DMS79 treated with DMSO at 0.1 percent for 48 hours (cell line): ENCODE results near the gene WLS.

ENCODE experiments used
- DNase-seq: peaks from one replicate; lab custom pipeline; 2025; lab: John Stamatoyannopoulos, UW

The WLS gene

DNA sequence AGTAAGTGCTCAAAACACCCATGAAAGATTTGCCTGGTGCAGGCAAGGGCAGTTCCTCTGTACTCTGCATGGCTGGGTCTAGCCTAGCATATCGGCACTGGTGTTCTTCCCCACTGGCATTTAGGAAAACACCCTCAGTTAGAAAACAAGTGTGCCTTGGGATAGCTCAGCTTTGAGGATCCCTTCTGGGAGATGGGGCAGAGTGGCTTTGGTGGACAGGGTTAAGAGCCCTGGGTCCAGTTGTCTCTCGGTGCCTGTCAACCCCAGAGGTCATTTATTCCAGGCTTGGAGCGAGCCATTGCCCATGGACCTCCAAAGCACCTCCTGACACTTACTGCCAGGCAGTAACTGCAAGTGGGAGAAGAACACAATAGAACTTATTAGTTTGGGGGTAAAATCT lies 101.1 kb downstream of the WLS start:
- no peak for DNase-seq

DNA sequence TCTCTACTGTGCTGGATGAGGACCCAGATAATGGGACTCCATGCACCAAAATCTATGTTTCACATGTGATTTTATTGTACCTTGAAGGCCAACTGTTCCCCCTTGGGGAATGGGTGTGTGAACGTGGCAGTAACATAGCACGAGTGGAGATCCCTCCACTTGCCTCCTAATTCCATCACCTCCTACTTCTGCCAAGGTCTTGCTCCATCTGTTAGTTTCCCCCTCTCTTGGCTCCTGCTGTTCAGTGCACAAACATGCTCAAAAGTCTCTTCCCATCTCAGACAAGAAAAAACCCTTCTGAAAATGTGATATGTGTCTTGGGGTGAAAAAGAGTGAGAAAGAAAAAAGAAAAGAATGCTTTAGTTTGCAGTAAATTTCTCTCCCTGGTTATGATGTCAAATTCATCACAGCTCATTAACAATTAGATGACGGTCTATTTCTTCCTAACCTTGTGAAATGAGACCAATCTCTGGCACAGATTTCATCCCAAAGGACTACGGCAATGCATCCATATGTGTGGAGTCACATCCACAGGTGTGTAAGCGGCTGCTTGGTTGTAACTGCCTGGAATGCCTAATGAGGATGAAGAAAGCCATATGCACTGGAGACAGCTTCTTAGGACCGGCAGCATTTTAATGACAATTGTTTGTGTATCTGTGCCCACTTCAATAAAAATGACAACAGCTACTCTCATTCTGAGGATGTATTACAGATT lies 102.6 kb downstream of the WLS start:
- no peak for DNase-seq

DNA sequence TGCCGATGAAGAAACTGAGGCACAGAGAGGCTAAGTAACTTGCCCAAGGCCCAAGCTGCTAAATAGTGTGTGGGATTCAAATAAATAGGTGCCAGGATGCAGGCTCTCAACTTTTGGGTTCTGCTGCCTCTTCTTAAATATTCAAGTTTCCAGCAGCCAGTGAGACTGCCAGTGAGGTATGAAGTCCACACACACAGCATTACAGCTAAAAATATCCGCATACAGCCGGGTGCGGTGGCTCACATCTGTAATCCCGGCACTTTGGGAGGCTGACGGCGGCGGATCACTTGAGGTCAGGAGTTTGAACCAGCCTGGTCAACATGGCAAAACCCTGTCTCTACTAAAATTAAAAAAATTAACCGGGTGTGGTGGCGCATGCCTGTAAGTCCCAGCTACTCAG lies 103.5 kb downstream of the WLS start:
- DNase-seq, result no peak

DNA sequence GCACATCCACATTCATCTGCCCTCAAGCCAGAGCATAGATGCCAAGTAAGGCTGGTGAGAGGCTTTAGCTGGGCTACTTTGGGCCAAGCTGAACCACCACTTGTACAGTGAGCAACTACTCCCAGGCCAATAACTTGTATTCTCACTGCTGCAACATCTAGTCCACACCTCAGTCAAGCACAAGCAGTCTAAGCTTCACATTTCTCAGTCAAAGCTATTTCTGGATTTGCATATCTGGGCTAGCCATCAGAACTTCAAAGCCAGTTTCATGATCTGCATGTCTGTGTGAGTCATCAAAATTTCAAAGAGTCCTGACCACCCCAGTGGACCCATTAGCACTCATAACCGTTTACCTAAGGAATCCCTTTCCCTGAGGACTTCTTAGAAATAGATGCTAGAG lies 104.2 kb downstream of the WLS start:
- DNase-seq, result no peak

DNA sequence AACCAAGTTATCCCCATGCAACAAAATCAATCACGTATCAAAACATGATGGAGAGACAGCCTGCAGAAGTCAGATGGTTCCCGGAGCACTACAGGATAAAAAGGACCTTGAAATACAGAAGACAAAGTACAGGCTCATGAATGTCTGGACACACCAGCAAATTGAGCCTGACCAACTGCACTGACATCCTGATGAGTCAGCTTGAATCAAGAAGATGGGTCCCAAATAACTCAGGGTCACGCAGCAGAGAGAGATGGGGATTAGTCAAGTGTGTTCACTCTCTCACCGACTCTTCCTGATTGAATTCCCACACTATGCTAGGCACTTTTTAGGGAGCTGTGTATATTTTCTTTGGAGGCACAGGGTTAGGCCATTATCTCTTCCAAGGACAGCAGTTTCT lies 110.8 kb downstream of the WLS start:
- no peak for DNase-seq

DNA sequence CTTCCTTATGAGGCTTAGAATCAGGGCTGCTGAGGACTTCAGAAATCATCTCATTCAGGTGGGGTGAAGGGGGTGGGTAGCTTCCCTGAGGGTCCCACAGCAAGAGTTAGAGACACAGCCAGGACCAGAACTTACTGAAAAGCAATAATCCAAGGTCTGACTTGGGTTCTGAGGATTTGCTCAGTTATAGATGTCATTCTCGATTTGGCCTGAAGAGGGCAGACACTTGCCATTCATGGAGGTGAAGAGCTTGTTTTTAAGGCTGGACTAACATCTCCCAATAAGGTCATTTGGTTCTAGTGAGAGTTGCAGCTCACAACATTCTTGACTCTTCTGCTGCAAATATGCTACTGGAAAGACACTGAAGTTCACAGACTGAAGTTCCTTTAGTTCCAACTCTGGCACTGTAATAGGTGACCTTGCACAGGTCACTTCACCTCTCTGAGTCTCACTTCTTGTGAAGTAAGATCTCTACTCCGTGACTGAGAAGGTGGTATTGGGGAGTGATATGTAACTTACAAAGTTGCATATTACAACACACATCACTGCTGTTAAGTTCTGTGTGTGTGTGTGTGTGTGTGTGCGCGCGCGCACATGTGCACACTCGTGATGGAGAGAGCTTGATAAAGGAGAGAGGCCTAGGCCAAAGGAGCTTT lies 112.1 kb downstream of the WLS start:
- no peak for DNase-seq

DNA sequence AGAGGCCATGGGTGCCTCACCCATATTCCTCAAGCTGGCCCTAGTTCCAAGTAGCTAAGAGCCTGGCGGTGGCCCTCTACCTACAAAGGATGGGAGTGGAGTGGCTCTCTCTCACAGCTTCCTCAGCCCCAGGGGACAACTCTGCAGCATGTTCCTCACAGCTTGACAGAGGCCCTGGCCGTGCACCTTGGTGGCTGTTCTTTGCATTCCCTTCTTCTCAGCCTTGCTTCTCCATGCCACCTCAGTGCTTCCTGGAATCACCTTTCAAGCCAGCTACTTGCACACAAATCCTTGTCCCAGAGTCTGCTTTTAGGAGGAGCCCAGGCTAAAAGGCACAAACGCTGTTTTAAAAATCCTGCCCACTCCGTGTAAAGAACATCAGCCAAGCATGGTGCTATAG lies 112.9 kb downstream of the WLS start:
- DNase-seq, result no peak

DNA sequence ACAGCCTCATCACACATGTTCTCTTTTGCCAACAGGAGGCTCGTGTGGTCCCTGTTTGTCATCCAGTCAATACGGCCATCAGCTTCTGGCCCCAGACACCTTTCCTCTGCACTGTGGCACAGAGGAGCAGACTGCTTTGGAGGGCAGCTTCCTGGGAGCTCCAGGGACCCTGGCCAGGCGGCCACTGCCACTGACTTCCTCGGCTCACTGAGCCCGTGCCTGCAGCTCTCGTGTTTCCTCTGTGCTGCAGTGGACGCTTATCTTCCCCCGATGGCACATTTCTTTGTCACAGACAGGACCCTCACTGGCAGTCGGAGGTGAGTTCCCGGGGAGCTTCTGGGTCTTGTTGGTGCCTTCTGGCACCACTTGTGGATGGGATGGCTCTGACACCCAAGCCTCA lies 114.9 kb downstream of the WLS start:
- no peak for DNase-seq

DNA sequence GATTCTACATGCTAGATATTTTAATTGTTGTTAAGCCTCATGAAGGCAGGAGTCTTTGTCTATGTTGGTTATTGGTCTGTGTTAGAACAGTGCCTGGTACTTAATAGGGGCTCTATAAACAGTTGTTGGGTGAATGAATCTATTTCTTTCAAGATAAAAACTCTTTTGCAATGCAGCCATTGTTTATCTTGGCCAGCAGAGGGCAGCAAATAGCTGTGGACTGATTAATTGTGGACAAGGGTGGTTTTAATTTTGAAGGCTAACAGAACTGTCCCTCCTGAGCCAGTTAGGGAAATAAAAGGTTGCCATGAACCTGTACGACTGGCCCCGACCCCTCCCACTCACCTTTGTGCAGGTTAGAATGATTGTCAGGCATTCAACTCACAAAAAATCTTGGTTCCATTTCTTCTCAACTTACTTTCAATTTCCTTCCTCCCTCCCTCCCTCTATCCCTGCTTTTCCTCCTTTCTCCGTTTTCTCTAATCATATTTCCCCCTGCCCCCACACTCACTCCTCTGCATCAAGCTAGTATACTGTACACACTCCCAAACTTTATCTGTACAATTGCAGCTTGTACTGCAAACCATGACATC lies 115.6 kb downstream of the WLS start:
- DNase-seq, result peak; percentile 19

DNA sequence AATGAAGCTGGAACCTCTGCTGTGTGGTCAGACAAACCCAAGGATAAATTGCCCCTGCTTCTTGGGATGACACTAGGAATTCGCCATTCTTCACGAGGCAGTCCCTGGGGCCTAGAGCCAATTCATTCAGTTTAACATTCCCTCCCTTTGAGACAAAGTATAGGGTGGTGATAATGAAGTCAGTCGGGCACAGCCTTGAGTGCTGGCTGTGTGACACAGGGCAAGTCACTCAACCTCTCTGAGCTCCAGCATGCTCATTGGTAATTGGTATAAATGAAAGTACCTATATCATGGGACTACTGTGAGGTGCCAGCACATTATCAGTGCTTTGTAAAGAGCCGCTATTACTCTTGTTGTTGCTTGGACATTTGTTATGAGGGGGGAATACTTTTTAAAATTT lies 117.0 kb downstream of the WLS start:
- DNase-seq, result no peak

DNA sequence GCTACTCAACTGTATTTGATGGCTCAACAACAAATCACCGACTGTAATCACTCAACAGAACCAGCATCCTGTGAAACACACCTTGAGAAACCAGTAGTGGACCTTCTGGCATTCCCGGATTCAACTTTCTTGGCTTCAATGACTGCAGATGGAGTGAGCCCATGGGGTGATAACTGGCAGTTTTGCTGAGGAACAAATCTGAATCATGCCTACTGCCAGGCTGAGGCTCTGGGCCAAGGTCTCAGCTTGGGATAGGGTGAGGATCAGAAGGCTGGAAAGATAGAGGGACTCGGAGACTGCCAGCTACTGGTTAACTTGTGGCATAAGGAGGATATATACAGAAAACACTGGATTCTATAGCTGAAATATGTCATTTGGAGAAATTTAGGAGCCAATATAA lies 118.4 kb downstream of the WLS start:
- no peak for DNase-seq

DNA sequence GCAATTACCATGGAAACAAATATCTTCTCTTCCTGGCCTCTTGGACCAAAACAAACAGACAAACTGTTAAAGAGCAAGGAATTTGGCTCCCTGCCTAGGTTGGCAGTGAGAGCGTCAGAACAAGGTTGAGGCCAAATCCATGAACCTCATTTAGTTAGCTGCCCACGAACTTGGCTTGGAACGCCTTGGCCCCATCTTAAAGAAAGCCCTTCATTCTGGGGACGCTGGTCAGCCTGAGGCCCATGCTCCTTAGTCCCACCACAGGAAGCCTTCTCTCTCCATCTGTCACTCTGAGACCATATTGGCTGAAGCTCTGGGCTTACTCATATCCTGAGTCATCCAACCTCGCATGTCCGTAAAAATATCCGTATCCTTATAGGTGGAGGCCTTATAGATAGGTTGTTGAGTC lies 119.5 kb downstream of the WLS start:
- DNase-seq, result no peak

DNA sequence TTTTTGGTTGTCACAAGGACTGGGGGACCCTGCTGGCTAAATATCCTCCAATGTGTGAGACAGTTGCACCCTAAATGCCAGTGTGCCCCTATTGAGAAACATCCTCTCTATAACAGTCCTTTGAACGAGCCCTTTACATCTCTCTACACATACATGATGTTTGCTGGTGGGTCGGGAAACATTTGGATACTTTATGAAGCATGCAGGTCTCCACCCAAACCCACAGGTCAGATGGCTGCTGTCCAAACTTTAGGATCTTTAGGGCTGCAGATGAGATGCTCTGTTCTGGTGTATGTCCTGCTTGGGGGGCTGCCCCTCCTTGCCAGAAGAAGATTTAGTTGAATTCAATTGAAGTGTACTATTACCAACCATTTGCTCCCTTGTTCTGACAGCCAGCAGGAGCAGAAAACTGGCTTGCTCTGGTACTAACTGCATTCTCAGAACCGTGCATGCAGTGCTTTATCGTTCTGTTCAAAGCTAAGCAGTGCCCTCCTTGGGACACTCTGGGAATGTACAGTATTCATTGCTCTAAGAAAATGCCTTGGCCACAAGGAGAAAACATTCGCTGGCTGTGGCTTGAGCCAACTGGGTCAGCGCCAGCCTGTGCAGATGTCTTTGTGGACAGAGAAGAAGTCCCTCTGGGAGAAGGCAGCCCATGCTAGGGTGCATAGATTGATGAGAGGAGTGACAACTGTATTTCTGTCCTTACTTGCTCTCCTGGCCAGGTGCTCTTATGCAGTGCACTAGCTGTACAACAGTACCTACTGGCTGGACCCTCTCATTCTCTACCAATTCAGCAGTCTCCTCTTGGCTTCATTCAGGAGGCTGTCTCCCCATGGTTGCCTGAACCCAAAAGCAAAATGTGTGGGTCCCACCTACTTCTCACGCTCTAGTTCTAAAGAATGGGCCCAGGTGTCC lies 120.5 kb downstream of the WLS start:
- DNase-seq, result no peak

DNA sequence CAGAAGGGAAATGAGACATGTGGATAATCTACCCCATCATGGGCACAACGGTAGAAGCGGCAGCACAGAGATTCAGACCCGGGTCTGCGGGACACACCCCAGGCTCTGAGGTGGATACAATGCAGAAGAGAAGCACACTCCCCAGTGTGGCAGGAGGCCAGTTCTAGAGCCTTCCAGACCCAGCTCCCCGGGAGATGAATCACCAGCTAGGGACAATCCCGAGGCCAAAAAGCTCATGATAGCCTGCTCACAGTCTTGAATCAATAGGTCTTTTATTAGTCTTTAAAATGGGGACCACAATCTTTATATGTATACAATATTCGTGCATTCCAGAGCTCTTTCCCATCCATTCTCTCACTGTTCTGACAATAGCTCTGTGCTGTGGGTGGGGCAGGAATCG lies 124.6 kb downstream of the WLS start:
- DNase-seq, result no peak

DNA sequence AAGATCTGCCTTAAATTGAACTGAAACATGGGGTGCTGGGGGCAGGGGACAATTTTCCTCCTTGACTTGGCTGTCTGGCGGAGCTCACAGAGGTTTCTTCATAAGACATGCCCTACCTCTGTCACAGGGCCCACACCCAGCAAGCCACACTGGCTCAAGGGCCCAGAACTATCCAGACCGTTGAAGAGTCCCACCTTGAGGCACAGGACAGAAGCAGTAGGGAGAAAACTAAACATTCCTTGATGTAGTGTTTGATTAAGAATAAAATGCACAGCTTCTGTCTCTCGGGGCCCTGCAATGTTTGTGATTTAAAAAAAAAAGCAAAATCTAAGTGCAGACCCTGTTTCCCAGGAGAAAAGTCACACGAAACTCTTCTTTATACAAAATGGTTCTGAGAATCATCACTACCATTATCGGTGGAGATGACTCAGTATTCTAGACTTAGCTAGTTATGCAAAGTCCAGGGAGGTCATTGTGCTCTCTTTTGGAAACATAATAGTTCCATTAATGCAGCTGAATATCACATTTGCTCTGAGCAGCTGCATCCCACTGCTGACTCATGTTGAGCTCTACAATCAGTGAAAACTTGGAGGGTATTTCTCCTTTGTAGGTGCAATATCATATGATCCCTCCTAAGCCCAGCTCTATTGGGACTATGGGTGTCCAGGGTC lies 128.3 kb downstream of the WLS start:
- no peak for DNase-seq

DNA sequence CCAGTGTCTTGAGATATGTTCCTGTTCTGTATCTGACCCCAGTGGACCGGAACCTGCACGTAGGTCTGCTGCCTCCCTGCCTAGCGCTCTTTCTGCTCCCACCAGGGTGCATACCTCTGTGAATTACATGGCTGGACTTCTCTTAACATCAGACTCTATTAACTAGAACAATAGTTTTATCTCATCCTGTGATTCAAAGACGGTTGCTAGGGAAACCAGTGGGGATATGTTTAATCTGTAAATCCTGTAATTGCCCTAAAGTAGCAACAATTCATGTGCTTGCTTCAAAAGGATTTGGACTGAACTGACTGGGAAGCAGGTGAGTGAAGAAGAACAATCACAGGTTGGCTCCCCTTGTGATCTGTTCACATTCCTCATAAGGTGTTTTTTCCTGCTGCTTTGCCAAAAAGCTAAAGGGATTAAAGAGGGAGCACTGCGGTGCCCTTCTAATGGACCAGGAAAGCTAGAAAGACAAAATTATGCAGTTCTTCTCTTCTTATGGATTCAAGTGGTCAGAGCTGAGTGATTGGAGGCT lies 129.2 kb downstream of the WLS start:
- DNase-seq, result no peak

DNA sequence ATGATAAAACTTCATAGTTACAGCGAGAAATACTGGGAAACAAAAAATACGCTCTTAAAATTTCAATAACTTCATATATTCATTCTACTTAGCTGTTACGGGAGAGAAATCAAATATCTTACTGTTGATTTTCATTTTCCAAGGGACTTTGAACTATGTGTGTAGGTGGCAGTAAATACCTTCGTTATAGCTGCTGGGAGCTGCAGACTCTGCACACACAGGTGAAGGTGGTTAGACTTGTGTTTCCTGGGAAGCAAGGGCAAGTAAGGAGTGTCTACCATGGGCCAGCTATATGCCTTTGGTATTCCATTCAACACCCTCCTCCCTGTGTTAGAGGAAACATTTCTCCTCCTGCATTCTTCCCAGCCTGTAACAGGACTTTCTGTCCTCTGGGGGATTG lies 130.5 kb downstream of the WLS start:
- DNase-seq, result no peak

DNA sequence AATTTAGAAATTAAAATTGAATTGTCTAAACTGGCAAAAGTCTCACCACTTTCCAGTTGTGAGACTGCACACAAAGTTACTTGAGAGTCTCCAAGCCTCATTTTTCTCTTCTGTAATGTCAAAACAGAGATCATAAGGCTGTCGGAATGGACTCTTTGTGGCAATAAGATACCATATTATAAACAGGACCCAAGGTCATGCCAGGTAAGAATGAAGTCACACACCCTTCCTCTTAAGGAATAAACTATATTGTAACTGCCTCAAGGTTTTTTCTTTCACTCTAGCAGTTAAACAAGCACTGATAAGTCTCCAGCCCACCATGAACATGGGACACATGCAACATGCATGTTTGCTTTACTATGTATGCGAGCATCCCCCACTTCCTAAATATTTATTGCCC lies 131.8 kb downstream of the WLS start:
- DNase-seq, result no peak

DNA sequence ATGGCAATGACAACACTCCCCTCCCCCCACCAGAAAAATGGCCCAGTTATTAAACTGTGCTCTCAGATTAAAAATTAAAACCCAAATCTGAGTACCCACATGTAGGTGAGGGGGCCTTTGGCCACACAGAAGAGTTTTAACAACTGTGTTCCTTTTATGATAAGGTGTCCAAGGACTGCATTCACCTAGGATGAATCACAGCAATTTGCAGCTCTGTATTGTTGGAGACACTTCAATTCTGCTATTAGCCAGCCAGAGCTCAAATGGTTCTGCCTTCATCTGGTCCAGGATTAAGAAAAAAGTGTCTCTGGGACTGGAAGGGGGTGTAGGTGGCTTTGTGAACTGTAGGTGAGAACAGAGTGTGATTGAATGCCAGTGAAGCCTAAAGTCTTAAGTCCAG lies 138.6 kb downstream of the WLS start:
- no peak for DNase-seq

DNA sequence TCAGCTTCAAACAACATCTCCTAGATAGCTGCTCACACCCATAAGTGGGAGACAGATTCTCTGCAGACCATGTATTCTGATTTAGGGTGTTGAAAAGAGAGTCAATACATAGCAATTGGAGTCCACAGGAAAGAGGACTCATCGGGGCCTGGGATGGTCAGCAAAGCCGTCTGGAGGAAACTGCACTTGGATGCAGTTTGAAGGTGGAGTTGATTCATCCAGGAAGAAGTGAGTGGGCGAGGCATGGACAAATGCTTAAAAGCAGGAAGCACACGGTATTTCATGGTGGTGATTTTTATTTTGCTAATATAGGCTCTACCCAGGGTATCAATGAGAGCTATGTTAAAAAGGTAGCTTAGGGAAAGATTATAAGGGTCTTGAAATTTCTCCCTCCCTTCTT lies 145.1 kb downstream of the WLS start:
- DNase-seq, result no peak

DNA sequence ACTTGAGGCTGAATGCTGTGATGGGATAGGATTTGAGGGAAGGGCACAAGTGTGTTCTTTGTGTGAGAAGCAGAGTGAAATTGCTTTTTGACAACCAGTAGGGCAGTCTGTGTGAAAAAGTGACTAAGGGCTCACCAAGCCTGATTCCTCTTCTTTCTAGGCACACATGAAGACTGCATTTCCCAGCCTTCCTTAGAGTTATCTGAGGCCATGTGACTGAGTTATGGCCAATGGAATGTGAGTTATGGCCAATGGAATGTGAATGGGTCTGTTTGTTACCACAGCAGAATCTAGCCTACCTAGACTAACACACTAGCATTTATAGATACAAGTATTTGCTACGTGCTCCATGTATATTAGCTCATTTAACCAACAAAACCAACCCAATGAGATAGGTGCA lies 146.6 kb downstream of the WLS start:
- DNase-seq, result no peak

DNA sequence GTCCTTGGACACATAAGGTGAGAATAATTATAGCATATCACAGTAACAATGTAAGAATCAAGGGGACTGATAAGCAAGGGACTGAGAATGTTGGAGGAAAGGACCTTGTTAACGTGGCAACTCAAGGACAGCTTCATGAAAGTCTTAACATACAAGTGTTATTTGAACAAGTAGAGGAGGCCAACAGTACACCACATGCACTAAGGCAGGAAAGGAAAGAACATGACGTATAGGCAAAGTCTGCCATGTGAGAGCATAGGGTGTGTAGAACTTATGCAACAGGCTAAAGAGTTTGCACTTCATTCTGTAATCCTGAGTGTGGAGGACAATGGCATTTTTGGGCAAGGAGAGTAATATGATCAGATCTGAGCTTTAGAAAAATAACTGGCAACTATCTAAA lies 148.6 kb downstream of the WLS start:
- DNase-seq, result no peak
